ENCODE data around the gene CSNK1D.

DNA sequence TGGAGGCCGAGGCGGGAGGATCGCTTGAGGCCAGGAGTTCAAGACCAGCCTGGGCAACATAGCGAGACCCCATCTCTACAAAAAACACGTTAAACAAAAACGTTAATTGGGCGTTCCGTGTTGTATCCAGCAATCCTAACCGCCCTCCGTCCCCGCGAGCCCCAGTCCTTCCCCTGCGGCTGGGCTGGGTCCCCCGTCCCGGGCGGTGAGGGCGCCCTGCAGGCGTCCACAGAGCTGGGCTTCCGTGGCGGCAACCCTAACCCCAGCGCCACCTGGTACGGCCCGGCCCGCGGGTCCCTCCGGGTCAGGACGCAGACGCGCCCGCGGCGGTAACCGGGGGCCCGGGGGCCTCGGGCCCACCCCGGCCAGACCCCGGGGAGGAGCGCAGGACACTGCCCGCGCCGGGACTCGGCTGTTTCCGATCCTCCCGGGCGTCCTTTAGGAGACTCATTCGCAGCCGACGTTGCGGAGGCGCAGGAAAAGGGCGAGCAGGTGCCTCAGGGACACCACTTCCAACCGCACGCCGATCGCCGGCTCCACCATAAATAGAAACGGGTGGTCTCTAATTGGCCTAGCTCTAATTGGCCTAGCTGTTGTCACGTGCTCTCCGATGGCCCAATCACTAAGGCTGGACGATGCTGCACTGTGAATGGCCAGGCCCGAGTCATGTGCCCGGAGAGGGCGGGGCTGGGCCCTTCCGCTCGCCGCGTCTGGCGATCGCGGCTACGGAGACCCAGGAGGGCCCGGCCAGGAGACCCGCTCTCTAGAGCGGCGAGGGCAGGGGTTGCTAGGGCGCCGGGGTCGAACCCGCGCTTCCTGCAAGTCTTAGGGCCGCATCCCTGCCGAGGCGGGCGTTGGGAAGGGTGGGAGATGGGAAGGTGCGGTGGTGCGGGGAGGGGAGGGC lies 19.0 kb upstream of the CSNK1D start:
- TF ChIP-seq, protein P1, sequence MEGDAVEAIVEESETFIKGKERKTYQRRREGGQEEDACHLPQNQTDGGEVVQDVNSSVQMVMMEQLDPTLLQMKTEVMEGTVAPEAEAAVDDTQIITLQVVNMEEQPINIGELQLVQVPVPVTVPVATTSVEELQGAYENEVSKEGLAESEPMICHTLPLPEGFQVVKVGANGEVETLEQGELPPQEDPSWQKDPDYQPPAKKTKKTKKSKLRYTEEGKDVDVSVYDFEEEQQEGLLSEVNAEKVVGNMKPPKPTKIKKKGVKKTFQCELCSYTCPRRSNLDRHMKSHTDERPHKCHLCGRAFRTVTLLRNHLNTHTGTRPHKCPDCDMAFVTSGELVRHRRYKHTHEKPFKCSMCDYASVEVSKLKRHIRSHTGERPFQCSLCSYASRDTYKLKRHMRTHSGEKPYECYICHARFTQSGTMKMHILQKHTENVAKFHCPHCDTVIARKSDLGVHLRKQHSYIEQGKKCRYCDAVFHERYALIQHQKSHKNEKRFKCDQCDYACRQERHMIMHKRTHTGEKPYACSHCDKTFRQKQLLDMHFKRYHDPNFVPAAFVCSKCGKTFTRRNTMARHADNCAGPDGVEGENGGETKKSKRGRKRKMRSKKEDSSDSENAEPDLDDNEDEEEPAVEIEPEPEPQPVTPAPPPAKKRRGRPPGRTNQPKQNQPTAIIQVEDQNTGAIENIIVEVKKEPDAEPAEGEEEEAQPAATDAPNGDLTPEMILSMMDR (conservative IDR thresholded peaks at IDR 0.05; ENCODE audit: low read length) = no peak
- TF ChIP-seq EZH2phosphoT487 (IDR thresholded peaks at IDR 0.05; ENCODE audit: borderline replicate concordance) = no peak
